H9 (cell line): Measurements from ENCODE around the gene HAND2. TPM values are rescaled to one million over a fixed set of nuclear protein-coding genes. Genes with fewer than 3 reads are reported as not detected.

ENCODE experiments used
- DNase-seq: peaks from one replicate; pipeline ENCODE4 v3.0.0-alpha.2; 2017
- H2AFZ ChIP-seq: one replicate; pipeline ENCODE4 v1.6.1; 2013; ENCODE audit warnings: mild to moderate bottlenecking, low read length, control low read depth, moderate library complexity
- H2AK5ac ChIP-seq: 2 replicates; pipeline ENCODE4 v1.6.1; 2013; ENCODE audit warnings: low read length, control low read depth, mixed read lengths; ENCODE audit not compliant: insufficient read length
- H2BK120ac ChIP-seq: one replicate; pipeline ENCODE4 v1.6.1; 2013; ENCODE audit warnings: low read depth, mild to moderate bottlenecking, low read length, control low read depth, inconsistent platforms; ENCODE audit not compliant: poor library complexity, severe bottlenecking
- H2BK12ac ChIP-seq: 2 replicates; pipeline ENCODE4 v1.6.1; 2013; ENCODE audit warnings: low read length, control low read depth, mixed read lengths, low read depth; ENCODE audit not compliant: insufficient read length
- H2BK15ac ChIP-seq: 2 replicates; pipeline ENCODE4 v1.6.1; 2013; ENCODE audit warnings: low read depth, low read length, control low read depth
- H2BK20ac ChIP-seq: one replicate; pipeline ENCODE4 v1.6.1; 2013; ENCODE audit warnings: low read depth, mild to moderate bottlenecking, low read length, control low read depth, inconsistent platforms; ENCODE audit not compliant: poor library complexity, severe bottlenecking
- H2BK5ac ChIP-seq: 2 replicates; pipeline ENCODE4 v1.6.1; 2013; ENCODE audit warnings: low read length, control low read depth, mixed read lengths; ENCODE audit not compliant: insufficient read length
- H3K14ac ChIP-seq: 2 replicates; pipeline ENCODE4 v1.6.1; 2013; ENCODE audit warnings: low read length, control low read depth; ENCODE audit not compliant: insufficient read depth
- H3K18ac ChIP-seq: 2 replicates; pipeline ENCODE4 v1.6.1; 2013; ENCODE audit warnings: low read depth, mild to moderate bottlenecking, mixed read lengths, low read length, control low read depth; ENCODE audit not compliant: insufficient read length
- H3K23ac ChIP-seq: 2 replicates; pipeline ENCODE4 v1.6.1; 2013; ENCODE audit warnings: low read length, control low read depth, mixed read lengths, low read depth; ENCODE audit not compliant: insufficient read length
- H3K23me2 ChIP-seq: 2 replicates; pipeline ENCODE4 v1.6.1; 2013; ENCODE audit warnings: low read depth, mild to moderate bottlenecking, mixed read lengths, low read length, control low read depth; ENCODE audit not compliant: insufficient read length, poor library complexity, severe bottlenecking
- H3K27ac ChIP-seq: 2 replicates; pipeline ENCODE4 v1.5.1; 2013; ENCODE audit warnings: low read length, control low read depth, mixed read lengths, low read depth; ENCODE audit not compliant: insufficient read length
- H3K27me3 ChIP-seq: 2 replicates; pipeline ENCODE4 v1.6.1; 2013; ENCODE audit warnings: low read length, control low read depth, inconsistent platforms; ENCODE audit not compliant: insufficient read depth
- H3K4ac ChIP-seq: 2 replicates; pipeline ENCODE4 v1.6.1; 2013; ENCODE audit warnings: low read depth, mild to moderate bottlenecking, control low read depth, inconsistent platforms, low read length, moderate library complexity
- H3K4me1 ChIP-seq: 2 replicates; pipeline ENCODE4 v1.6.1; 2013; ENCODE audit warnings: low read length, control low read depth, inconsistent platforms; ENCODE audit not compliant: insufficient read depth
- H3K4me2 ChIP-seq: 2 replicates; pipeline ENCODE4 v1.6.1; 2013; ENCODE audit warnings: low read length, control low read depth, mixed read lengths; ENCODE audit not compliant: insufficient read length, insufficient read depth
- H3K56ac ChIP-seq: 2 replicates; pipeline ENCODE4 v1.6.1; 2013; ENCODE audit warnings: low read depth, mild to moderate bottlenecking, mixed read lengths, low read length, control low read depth; ENCODE audit not compliant: insufficient read length
- H3K79me1 ChIP-seq: 2 replicates; pipeline ENCODE4 v1.6.1; 2013; ENCODE audit warnings: low read depth, mild to moderate bottlenecking, moderate library complexity, low read length, control low read depth, inconsistent platforms; ENCODE audit not compliant: insufficient read depth, poor library complexity, severe bottlenecking
- H3K79me2 ChIP-seq: 2 replicates; pipeline ENCODE4 v1.6.1; 2013; ENCODE audit warnings: low read length, control low read depth, inconsistent platforms; ENCODE audit not compliant: insufficient read depth
- H3K9ac ChIP-seq: 2 replicates; pipeline ENCODE4 v1.6.1; 2013; ENCODE audit warnings: low read length, control low read depth, mixed read lengths; ENCODE audit not compliant: insufficient read length; ENCODE audit errors: extremely low read depth
- H3K9me3 ChIP-seq: one replicate; pipeline ENCODE4 v1.6.1; 2013; ENCODE audit warnings: low read depth, low read length, inconsistent platforms; ENCODE audit not compliant: control insufficient read depth
- H3T11ph ChIP-seq: one replicate; pipeline ENCODE4 v1.6.1; 2013; ENCODE audit warnings: mild to moderate bottlenecking, low read length, control low read depth, inconsistent platforms
- H4K20me1 ChIP-seq: one replicate; pipeline ENCODE4 v1.6.1; 2013; ENCODE audit not compliant: control insufficient read depth, insufficient read length, insufficient read depth
- H4K5ac ChIP-seq: 2 replicates; pipeline ENCODE4 v1.6.1; 2013; ENCODE audit warnings: low read depth, mild to moderate bottlenecking, mixed read lengths, low read length, control low read depth; ENCODE audit not compliant: insufficient read length
- H4K8ac ChIP-seq: replicated peaks from 2 replicates; pipeline ENCODE4 v1.6.1; 2013; ENCODE audit warnings: low read length, control low read depth, mixed read lengths, low read depth; ENCODE audit not compliant: insufficient read length
- H4K91ac ChIP-seq: 2 replicates; pipeline ENCODE4 v1.6.1; 2013; ENCODE audit warnings: low read depth, mild to moderate bottlenecking, moderate library complexity, mixed read lengths, low read length, control low read depth; ENCODE audit not compliant: insufficient read length
- H3K27ac Mint-ChIP-seq, 3 experiments: 2 replicates in 2 of 3; 3 replicates in 1 of 3; pipeline ENCODE4 v1.8.0; 2020 to 2021; ENCODE audit warnings: mixed read lengths in 3 of 3, mild to moderate bottlenecking in 1 of 3, moderate library complexity in 1 of 3
- H3K27me3 Mint-ChIP-seq: 2 replicates; pipeline ENCODE4 v1.8.0; 2021; ENCODE audit warnings: low read depth, mild to moderate bottlenecking, moderate library complexity, mixed read lengths
- H3K36me3 Mint-ChIP-seq, 3 experiments: 2 replicates in 2 of 3; 3 replicates in 1 of 3; pipeline ENCODE4 v1.8.0; 2020 to 2021; ENCODE audit warnings: low read depth in 3 of 3, mixed read lengths in 3 of 3; ENCODE audit not compliant: insufficient read depth in 1 of 3
- H3K4me1 Mint-ChIP-seq, 2 experiments: 2 replicates each; pipeline ENCODE4 v1.8.0; 2020; ENCODE audit warnings: mixed read lengths in 2 of 2
- H3K4me3 Mint-ChIP-seq, 2 experiments: 2 replicates in 1 of 2; 3 replicates in 1 of 2; pipeline ENCODE4 v1.8.0; 2020 to 2021; ENCODE audit warnings: mild to moderate bottlenecking in 2 of 2, mixed read lengths in 2 of 2, moderate library complexity in 1 of 2
- H3K9me3 Mint-ChIP-seq, 2 experiments: 2 replicates in 1 of 2; 3 replicates in 1 of 2; pipeline ENCODE4 v1.8.0; 2020; ENCODE audit warnings: mild to moderate bottlenecking in 2 of 2, mixed read lengths in 2 of 2, moderate library complexity in 1 of 2
- WGBS: extraction: QIAGEN DNeasy Blood & Tissue Kit; methylation state at CpG from one replicate; pipeline ENCODE4 v1.1.7; 2013; ENCODE audit warnings: missing lambda C conversion rate, low lambda C conversion rate, mixed read lengths; ENCODE audit not compliant: insufficient read length; ENCODE audit errors: extremely low coverage; 5-methylcytosine and 5-hydroxymethylcytosine counted together
- total RNA-seq: library from RNA; stranded (reverse); gene quantifications from 2 replicates; pipeline ENCODE4 v1.2.1, GENCODE V29; 2021
- TF ChIP-seq, protein P1 (sequence below): fragments of 200-600 bp; sonication (generic); conservative IDR thresholded peaks from 3 replicates; pipeline ENCODE4 v1.8.0; 2021; ENCODE audit warnings: antibody characterized with exemption, mild to moderate bottlenecking

Gene HAND2
- total RNA-seq, 1 experiment from 2014 or later, result not detected

- Histone ChIP-seq H3K56ac (no peak overlapping the region), H3K14ac (no peak overlapping the region), H2BK120ac (no peak overlapping the region), H4K91ac (no peak overlapping the region), H2BK15ac (no peak overlapping the region), H2BK20ac (no peak overlapping the region), H3K9ac (no peak overlapping the region), H4K5ac (no peak overlapping the region), H3K79me2 (no peaks in the 10 kb centered on the region), H3K23me2 (peaks cover 4% of the 10 kb centered on the region), H3K4ac (no peak overlapping the region), H2BK12ac (no peak overlapping the region), H3K9me3 (no peaks in the 10 kb centered on the region), H3K18ac (no peak overlapping the region), H3K23ac (no peak overlapping the region), H3K4me1 (no peaks in the 10 kb centered on the region), H3K4me2 (peak overlapping the region; percentile 20), H3K27me3 (peaks cover 95% of the 10 kb centered on the region), H3K79me1 (no peaks in the 10 kb centered on the region), H4K8ac (no peak overlapping the region), H3K27ac (no peak overlapping the region), H2AFZ (no peak overlapping the region), H4K20me1 (peaks cover 2% of the 10 kb centered on the region), H2AK5ac (no peak overlapping the region), H3T11ph (no peak overlapping the region), H2BK5ac (no peak overlapping the region)
- Mint-ChIP-seq H3K9me3 (peaks cover 6 to 28% of the 10 kb centered on the region in 2 experiments; a peak in 3 of 5 replicates), H3K27me3 (peaks cover 97% of the 10 kb centered on the region), H3K36me3 (no peaks in the 10 kb centered on the region; a peak in 2 of 7 replicates), H3K27ac (no peak overlapping the region), H3K4me3 (peak overlapping the region in 1 of 2 experiments; percentile 67; a peak in 3 of 5 replicates), H3K4me1 (peaks cover 45 to 69% of the 10 kb centered on the region in 2 experiments)
- WGBS, result no CpG with 5 or more reads among the region's 48 CpGs
- TF ChIP-seq, protein P1, sequence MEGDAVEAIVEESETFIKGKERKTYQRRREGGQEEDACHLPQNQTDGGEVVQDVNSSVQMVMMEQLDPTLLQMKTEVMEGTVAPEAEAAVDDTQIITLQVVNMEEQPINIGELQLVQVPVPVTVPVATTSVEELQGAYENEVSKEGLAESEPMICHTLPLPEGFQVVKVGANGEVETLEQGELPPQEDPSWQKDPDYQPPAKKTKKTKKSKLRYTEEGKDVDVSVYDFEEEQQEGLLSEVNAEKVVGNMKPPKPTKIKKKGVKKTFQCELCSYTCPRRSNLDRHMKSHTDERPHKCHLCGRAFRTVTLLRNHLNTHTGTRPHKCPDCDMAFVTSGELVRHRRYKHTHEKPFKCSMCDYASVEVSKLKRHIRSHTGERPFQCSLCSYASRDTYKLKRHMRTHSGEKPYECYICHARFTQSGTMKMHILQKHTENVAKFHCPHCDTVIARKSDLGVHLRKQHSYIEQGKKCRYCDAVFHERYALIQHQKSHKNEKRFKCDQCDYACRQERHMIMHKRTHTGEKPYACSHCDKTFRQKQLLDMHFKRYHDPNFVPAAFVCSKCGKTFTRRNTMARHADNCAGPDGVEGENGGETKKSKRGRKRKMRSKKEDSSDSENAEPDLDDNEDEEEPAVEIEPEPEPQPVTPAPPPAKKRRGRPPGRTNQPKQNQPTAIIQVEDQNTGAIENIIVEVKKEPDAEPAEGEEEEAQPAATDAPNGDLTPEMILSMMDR, result no peak
- DNase-seq, result peak; percentile 50
Observed at GRCh38 chr4:173525118-173526011, 4.7 kb downstream of the HAND2 start.
